HG03432 (cell line): Measurements from ENCODE around the gene ADCY2.

Source experiments
- ATAC-seq: cut with Tn5 transposase; IDR thresholded peaks from one replicate; pipeline ENCODE4 v1.9.1; 2021; ENCODE audit warnings: mild to moderate bottlenecking, moderate library complexity; ENCODE audit not compliant: unreplicated experiment

The ADCY2 gene

GRCh38 chr5:7772141-7772540 lies 376.2 kb downstream of the ADCY2 start:
- no peak for ATAC-seq

- ATAC-seq = no peak
These were observed 377.2 kb downstream of the ADCY2 start for GRCh38 chr5:7773178-7773577.

GRCh38 chr5:7776442-7776841 lies 380.5 kb downstream of the ADCY2 start:
- ATAC-seq = no peak

GRCh38 chr5:7779019-7780005 lies 383.4 kb downstream of the ADCY2 start:
- no peak for ATAC-seq

GRCh38 chr5:7781899-7782298 lies 386.0 kb downstream of the ADCY2 start:
- no peak for ATAC-seq

GRCh38 chr5:7784683-7785380 lies 388.9 kb downstream of the ADCY2 start:
- ATAC-seq = no peak

GRCh38 chr5:7787770-7788169 lies 391.8 kb downstream of the ADCY2 start:
- no peak for ATAC-seq

GRCh38 chr5:7789567-7789966 lies 393.6 kb downstream of the ADCY2 start:
- ATAC-seq = no peak

GRCh38 chr5:7793895-7794294 lies 398.0 kb downstream of the ADCY2 start:
- ATAC-seq = peak; percentile 8

- ATAC-seq = peak; percentile 88
These were observed 398.4 kb downstream of the ADCY2 start for GRCh38 chr5:7794311-7794710.

GRCh38 chr5:7794823-7795222 lies 398.9 kb downstream of the ADCY2 start:
- ATAC-seq = peak; percentile 57

GRCh38 chr5:7795306-7795705 lies 399.4 kb downstream of the ADCY2 start:
- ATAC-seq = no peak

- ATAC-seq = no peak
These were observed 406.1 kb downstream of the ADCY2 start for GRCh38 chr5:7801891-7802614.

- no peak for ATAC-seq
These were observed 406.9 kb downstream of the ADCY2 start for GRCh38 chr5:7802855-7803254.

- ATAC-seq = no peak
These were observed 408.0 kb downstream of the ADCY2 start for GRCh38 chr5:7803937-7804336.

- no peak for ATAC-seq
These were observed 409.4 kb downstream of the ADCY2 start for GRCh38 chr5:7805379-7805778.

GRCh38 chr5:7808998-7809397 lies 413.1 kb downstream of the ADCY2 start:
- no peak for ATAC-seq

- no peak for ATAC-seq
These were observed 415.8 kb downstream of the ADCY2 start for GRCh38 chr5:7811715-7812114.

GRCh38 chr5:7813007-7813406 lies 417.1 kb downstream of the ADCY2 start:
- no peak for ATAC-seq

- no peak for ATAC-seq
These were observed 417.6 kb downstream of the ADCY2 start for GRCh38 chr5:7813576-7813975.

GRCh38 chr5:7814816-7815215 lies 418.9 kb downstream of the ADCY2 start:
- ATAC-seq = no peak
